Fibroblast of the aortic adventitia (primary cell): Measurements from ENCODE around the gene OTOP1. TPM values are rescaled to one million over a fixed set of nuclear protein-coding genes. Genes with fewer than 3 reads are reported as not detected.
"Not testable (repeated sequence)": the region's sequence is repeated elsewhere in the genome, so short reads cannot be mapped to it uniquely, and the experiment has no call there.

Experiments
- DNase-seq: peaks from one replicate; pipeline ENCODE4 v3.0.0-alpha.2; 2010; ENCODE audit warnings: low read depth
- H3K4me3 ChIP-seq: 2 replicates; pipeline ENCODE4 v1.5.1; 2011; ENCODE audit warnings: low read depth, mild to moderate bottlenecking, control low read depth, low read length, moderate library complexity
- CTCF ChIP-seq: IDR thresholded peaks from 2 replicates; pipeline ENCODE4 v1.5.1; 2011; ENCODE audit warnings: mild to moderate bottlenecking, low read length, control low read depth, inconsistent platforms; ENCODE audit not compliant: insufficient read depth
- total RNA-seq: library from RNA; depleted of rRNA; stranded (reverse); fragments of >200 nt; gene quantifications from 2 replicates; pipeline ENCODE4 v1.2.3, GENCODE V29; 2012; ENCODE audit warnings: low replicate concordance

OTOP1 gene
- total RNA-seq, 1 donor: not detected

GRCh38 chr4:4233610-4234009 is 6.9 kb upstream of the OTOP1 start:
- H3K4me3 ChIP-seq: no peak overlapping the region
- DNase-seq: no peak
- no peak for TF ChIP-seq CTCF

GRCh38 chr4:4228356-4228668 is 1.6 kb upstream of the OTOP1 start:
- DNase-seq: no peak
- H3K4me3 ChIP-seq: no peak overlapping the region
- no peak for TF ChIP-seq CTCF

GRCh38 chr4:4227510-4228355 is 1.0 kb upstream of the OTOP1 start:
- no peak for TF ChIP-seq CTCF
- no peak for DNase-seq
- no peak overlapping the region for H3K4me3 ChIP-seq

GRCh38 chr4:4225915-4226605 is 669 bp downstream of the OTOP1 start:
- no peak for DNase-seq
- TF ChIP-seq CTCF: no peak
- H3K4me3 ChIP-seq: no peak overlapping the region

- H3K4me3 ChIP-seq: no peak overlapping the region
- DNase-seq: no peak
- TF ChIP-seq CTCF: no peak
These were observed 9.6 kb downstream of the OTOP1 start for GRCh38 chr4:4217113-4217512.

GRCh38 chr4:4216648-4217047 is 10.1 kb downstream of the OTOP1 start:
- no peak for TF ChIP-seq CTCF
- no peak for DNase-seq
- no peak overlapping the region for H3K4me3 ChIP-seq

- not testable (repeated sequence) for H3K4me3 ChIP-seq, DNase-seq
These were observed 13.1 kb downstream of the OTOP1 start for GRCh38 chr4:4213674-4214073.
